NCI-H345 treated with DMSO at 0.1 percent for 48 hours (cell line): ENCODE data around the gene GRPEL1.

Experiments
- DNase-seq: peaks from one replicate; lab custom pipeline; 2025; ENCODE audit not compliant: unreplicated experiment; lab: John Stamatoyannopoulos, UW

GRPEL1 gene

DNA sequence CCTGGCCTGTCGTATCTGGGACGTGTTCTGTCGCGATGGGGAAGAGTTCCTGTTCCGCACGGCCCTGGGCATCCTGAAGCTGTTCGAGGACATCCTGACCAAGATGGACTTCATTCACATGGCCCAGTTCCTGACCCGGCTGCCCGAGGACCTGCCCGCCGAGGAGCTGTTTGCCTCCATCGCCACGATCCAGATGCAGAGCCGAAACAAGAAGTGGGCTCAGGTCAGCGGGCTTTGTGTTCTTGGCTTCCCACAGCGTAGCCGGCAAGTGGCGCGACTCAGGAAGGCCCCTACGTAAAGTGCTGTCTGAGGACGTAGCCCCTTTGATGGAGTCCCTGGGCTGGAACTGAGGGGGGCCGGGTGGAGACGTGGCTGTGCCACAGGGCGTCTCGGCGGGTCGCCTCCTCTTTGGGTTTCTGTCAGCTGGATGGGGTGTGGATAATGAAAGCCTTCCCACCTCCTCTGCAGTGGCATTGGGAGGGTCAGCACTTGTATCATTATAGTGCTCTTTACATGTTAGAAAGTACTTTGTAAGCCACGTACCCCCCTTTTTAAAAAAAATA lies 42.7 kb downstream of the GRPEL1 start:
- no peak for DNase-seq

DNA sequence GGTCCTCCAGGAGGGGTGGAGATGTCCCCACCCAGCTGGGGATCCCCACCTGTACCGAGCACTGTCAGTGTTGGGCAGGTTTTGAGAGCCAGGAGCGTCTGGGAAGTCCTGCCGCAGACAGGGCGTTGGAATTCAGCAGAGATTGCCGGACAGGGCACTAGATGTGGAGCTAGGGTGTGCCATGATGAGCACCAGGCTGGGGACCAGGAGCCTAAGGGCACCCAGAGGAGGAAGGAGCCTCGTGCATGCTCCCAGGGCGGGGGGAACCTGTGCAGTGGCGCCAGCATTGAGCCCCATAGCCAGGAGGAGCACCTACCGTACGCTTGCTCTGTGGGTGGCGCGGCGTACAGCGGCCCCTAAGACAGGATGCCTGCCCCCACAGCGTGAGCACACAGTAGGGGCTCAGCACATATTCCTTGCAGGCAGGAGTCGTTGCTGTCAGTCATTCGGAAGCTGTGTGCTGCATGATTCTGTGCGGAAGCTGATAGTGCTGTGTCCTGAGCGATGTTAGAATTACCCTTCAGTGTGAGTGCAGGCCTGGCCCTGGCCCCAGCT lies 43.5 kb downstream of the GRPEL1 start:
- no peak for DNase-seq

DNA sequence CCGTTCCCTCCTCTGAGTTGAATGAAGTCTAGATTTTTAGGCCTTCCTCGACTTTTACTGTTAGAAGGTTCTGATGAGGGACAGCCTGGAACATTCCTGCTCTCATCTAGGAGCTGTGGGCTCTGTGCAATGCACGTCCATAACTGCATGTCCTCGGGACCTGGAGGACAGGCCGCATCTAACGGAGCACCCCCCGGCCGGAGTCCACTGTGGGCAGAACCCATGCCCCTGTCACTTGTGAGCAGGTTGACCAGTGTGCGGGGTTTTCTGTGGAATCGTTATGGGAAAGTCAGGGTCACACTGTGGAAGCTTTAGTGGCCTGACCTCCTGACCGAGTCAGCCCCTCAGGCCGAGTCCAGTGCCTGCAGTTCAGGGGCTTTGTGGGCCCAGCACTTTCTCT lies 44.0 kb downstream of the GRPEL1 start:
- no peak for DNase-seq

- DNase-seq = no peak
Measured at GRCh38 chr4:7023486-7023885, 44.4 kb downstream of the GRPEL1 start.

GRCh38 chr4:7021930-7022664 lies 45.8 kb downstream of the GRPEL1 start:
- DNase-seq = no peak

GRCh38 chr4:7021355-7021754 lies 46.5 kb downstream of the GRPEL1 start:
- no peak for DNase-seq

DNA sequence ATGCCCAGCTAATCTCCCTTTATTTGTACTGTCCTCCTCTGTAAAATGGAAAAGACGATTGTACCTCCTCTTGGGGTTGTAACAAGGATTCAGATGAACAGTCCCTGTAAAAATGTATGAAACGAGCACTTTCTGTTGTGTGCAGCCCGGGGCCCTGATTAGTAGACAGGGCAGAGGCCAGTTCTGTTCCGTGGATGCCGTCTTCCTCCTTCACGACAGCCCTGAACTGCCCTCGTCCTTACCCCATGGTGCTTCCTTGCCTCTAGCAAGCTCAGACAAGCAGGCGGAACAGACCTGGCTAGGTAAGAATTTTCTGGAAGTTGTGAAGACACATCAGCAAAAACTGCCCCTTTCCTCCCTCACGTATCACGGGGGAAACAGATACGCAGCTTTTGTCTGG lies 47.0 kb downstream of the GRPEL1 start:
- DNase-seq = no peak

GRCh38 chr4:7020290-7020689 lies 47.6 kb downstream of the GRPEL1 start:
- no peak for DNase-seq

- no peak for DNase-seq
Measured at GRCh38 chr4:7019367-7019766, 48.5 kb downstream of the GRPEL1 start.

GRCh38 chr4:7018281-7018680 lies 49.6 kb downstream of the GRPEL1 start:
- no peak for DNase-seq

- DNase-seq = no peak
Measured at GRCh38 chr4:7017446-7018048, 50.3 kb downstream of the GRPEL1 start.

- no peak for DNase-seq
Measured at GRCh38 chr4:7016512-7016911, 51.4 kb downstream of the GRPEL1 start.

DNA sequence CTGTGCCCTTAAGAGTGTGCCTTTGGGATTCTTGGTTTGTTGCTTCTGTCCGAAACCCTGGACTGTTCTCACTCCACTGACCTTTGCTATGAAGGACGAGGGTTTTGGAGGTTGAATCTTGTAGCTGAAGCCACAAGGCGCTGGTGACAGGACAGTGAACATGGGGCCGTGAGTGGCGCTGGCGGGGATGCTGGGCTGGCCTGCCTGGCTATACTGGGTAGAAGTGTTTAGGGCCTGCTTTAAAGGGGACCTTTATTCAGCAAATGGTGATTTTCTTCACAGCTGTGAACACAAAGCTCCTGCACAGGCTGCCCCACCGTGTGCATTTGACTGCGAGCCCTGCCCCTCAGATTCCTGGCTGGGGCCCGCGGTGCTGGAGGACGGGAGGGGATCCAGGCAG lies 51.8 kb downstream of the GRPEL1 start:
- DNase-seq = no peak

- no peak for DNase-seq
Measured at GRCh38 chr4:7015383-7016035, 52.4 kb downstream of the GRPEL1 start.

DNA sequence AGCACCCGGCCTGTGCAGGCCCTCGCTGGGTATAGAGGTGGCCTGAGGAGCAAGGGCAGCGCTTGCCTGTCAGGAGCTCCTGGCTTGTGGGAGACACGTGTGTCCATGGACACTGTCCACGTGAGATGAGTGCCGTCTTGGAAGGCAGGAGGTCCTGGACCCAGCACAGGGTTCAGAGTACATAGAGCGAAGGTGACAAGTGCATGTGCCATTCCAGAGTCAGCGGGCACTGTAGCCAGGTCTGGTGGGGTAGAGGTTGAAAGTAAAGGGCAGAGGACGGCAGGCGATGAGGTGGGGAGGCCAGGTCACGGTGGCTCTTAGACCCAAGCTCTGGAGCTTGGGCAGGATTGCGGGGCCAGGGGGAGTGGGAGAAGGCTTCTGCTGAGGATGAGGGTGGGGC lies 53.0 kb downstream of the GRPEL1 start:
- no peak for DNase-seq

DNA sequence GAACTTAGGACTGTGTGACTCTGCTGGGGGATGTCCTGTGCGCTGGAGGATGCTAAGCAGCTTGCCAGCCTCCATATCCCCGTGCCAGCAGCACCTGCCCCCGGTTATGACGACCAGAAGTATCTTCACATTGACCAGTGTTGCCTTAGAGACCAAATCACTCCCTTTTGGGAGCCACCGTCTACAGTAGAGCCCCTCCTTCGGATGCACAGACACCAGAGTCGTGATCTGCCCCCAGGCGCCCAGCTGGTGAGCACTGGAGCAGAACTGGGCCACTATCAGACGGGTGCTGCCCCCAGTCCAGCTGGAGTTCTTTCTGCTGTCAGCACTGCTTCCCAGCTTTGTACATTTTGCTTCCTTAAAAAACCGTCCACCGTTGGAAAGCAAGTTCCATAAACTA lies 54.7 kb downstream of the GRPEL1 start:
- DNase-seq = no peak

- no peak for DNase-seq
Measured at GRCh38 chr4:7009564-7009963, 58.3 kb downstream of the GRPEL1 start.
